Ascending aorta (tissue), 2 donors: ENCODE results near the gene PIK3R3. TPM values are rescaled to one million over a fixed set of nuclear protein-coding genes. Genes with fewer than 3 reads are reported as not detected.

Experiments
- DNase-seq, 2 donors: peaks; one replicate each; pipeline ENCODE4 v3.0.0-alpha.2; 2019; ENCODE audit warnings: low spot score in 2 of 2
- H3K27ac ChIP-seq, 2 donors: fragments of 200-600 bp; sonication (generic); one replicate each; pipeline ENCODE4 v1.5.1; 2016 to 2017; ENCODE audit warnings: mild to moderate bottlenecking in 1 of 2
- H3K27me3 ChIP-seq: fragments of 200-600 bp; sonication (generic); one replicate; pipeline ENCODE4 v1.5.1; 2017
- H3K36me3 ChIP-seq, 2 donors: fragments of 200-600 bp; sonication (generic); one replicate each; pipeline ENCODE4 v1.5.1; 2016
- H3K4me1 ChIP-seq, 2 donors: fragments of 200-600 bp; sonication (generic); one replicate each; pipeline ENCODE4 v1.5.1; 2016 to 2017; ENCODE audit warnings: mild to moderate bottlenecking in 1 of 2
- H3K4me3 ChIP-seq, 2 donors: fragments of 200-600 bp; sonication (generic); one replicate each; pipeline ENCODE4 v1.5.1; 2016 to 2017; ENCODE audit warnings: mild to moderate bottlenecking in 1 of 2
- H3K9me3 ChIP-seq, 2 donors: fragments of 200-600 bp; sonication (generic); one replicate each; pipeline ENCODE4 v1.5.1; 2016
- CTCF ChIP-seq, 3 experiments: fragments of 200-600 bp in 2 of 3; fragments of 450-650 bp in 1 of 3; sonication (generic) in 2 of 3; IDR thresholded peaks; one replicate each; pipeline ENCODE4 v1.5.1; 2016 to 2019; ENCODE audit warnings: antibody characterized with exemption in 3 of 3, mild to moderate bottlenecking in 1 of 3, moderate library complexity in 1 of 3
- intact Hi-C: fragments of 100-400 bp; cut with DNase I; formaldehyde crosslinking; loops from one replicate; pipeline ENCODE4 v1.15.1; 2023
- total RNA-seq: library from RNA; depleted of rRNA; stranded (reverse); fragments of >200 nt; gene quantifications from one replicate; pipeline ENCODE4 v1.1.0, GENCODE V29; 2016

Gene PIK3R3
- total RNA-seq, 1 donor from 2014 or later, result 33.1 TPM

- intact Hi-C loops, result no loop called here
- TF ChIP-seq CTCF (IDR thresholded peaks at IDR 0.05), result no peak
- H3K4me3 ChIP-seq, result no peak overlapping the region
- H3K9me3 ChIP-seq, result no peaks in the 10 kb centered on the region
- no peak overlapping the region for H3K27ac ChIP-seq
- no peaks in the 10 kb centered on the region for H3K27me3 ChIP-seq
- no peak for DNase-seq
- no peaks in the 10 kb centered on the region for H3K4me1 ChIP-seq
- H3K36me3 ChIP-seq, result peaks cover 2 to 19% of the 10 kb centered on the region in 2 donors
Observed at GRCh38 chr1:46001081-46001785, 131.2 kb downstream of the PIK3R3 start.

GRCh38 chr1:45999507-45999906 is 132.9 kb downstream of the PIK3R3 start:
- no peaks in the 10 kb centered on the region for H3K9me3 ChIP-seq
- intact Hi-C loops, result no loop called here
- no peak for DNase-seq
- H3K36me3 ChIP-seq, result peaks cover 0 to 13% of the 10 kb centered on the region in 2 donors
- TF ChIP-seq CTCF (IDR thresholded peaks at IDR 0.05), result no peak
- no peaks in the 10 kb centered on the region for H3K4me1 ChIP-seq
- no peak overlapping the region for H3K4me3 ChIP-seq
- H3K27ac ChIP-seq, result no peak overlapping the region
- no peaks in the 10 kb centered on the region for H3K27me3 ChIP-seq

- no peak for TF ChIP-seq CTCF (IDR thresholded peaks at IDR 0.05)
- intact Hi-C loops, result no loop called here
- Histone ChIP-seq H3K4me3 (no peak overlapping the region), H3K4me1 (no peaks in the 10 kb centered on the region), H3K27me3 (no peaks in the 10 kb centered on the region), H3K9me3 (no peaks in the 10 kb centered on the region), H3K27ac (no peak overlapping the region), H3K36me3 (peaks cover 0 to 13% of the 10 kb centered on the region in 2 donors)
- no peak for DNase-seq
Observed at GRCh38 chr1:45998020-45998617, 134.3 kb downstream of the PIK3R3 start.

- no peaks in the 10 kb centered on the region for H3K4me1 ChIP-seq
- no peaks in the 10 kb centered on the region for H3K27me3 ChIP-seq
- H3K9me3 ChIP-seq, result peaks cover 0 to 4% of the 10 kb centered on the region in 2 donors
- DNase-seq, result no peak
- no peak for TF ChIP-seq CTCF (IDR thresholded peaks at IDR 0.05)
- peaks cover 0 to 9% of the 10 kb centered on the region in 2 donors for H3K36me3 ChIP-seq
- no peak overlapping the region for H3K4me3 ChIP-seq
- intact Hi-C loops, result no loop called here
- no peak overlapping the region for H3K27ac ChIP-seq
Observed at GRCh38 chr1:45995298-45995697, 137.1 kb downstream of the PIK3R3 start.

- Histone ChIP-seq H3K9me3 (peaks cover 0 to 4% of the 10 kb centered on the region in 2 donors), H3K4me1 (no peaks in the 10 kb centered on the region), H3K27me3 (no peaks in the 10 kb centered on the region), H3K4me3 (no peak overlapping the region), H3K27ac (no peak overlapping the region), H3K36me3 (peaks cover 0 to 6% of the 10 kb centered on the region in 2 donors)
- no peak for DNase-seq
- intact Hi-C loops, result no loop called here
- no peak for TF ChIP-seq CTCF (IDR thresholded peaks at IDR 0.05)
Observed at GRCh38 chr1:45994423-45994822, 138.0 kb downstream of the PIK3R3 start.

Other genes with a start within 250 kb of the PIK3R3 start
- gene TSPAN1, start 42.5 kb upstream of the PIK3R3 start, total RNA-seq, result 8.9 TPM
- gene P3R3URF, start 43.9 kb upstream of the PIK3R3 start, total RNA-seq, result not detected
- 122 TPM for gene POMGNT1, start 65.8 kb upstream of the PIK3R3 start, total RNA-seq
- 7.2 TPM for gene LURAP1, start 70.7 kb upstream of the PIK3R3 start, total RNA-seq
- gene RAD54L, start 115.1 kb upstream of the PIK3R3 start, total RNA-seq, result not detected
- gene LRRC41, start 171.0 kb upstream of the PIK3R3 start, total RNA-seq, result 102 TPM
- 120 TPM for gene UQCRH, start 171.1 kb upstream of the PIK3R3 start, total RNA-seq
- 6.1 TPM for gene NSUN4, start 208.2 kb upstream of the PIK3R3 start, total RNA-seq